WERI-Rb-1 (cell line): Measurements from ENCODE around the gene GIGYF2.

Source experiments
- DNase-seq: peaks from one replicate; pipeline ENCODE4 v3.0.0-alpha.2; 2020
- H3K27ac ChIP-seq: fragments of 250-450 bp; sonication (Bioruptor Pico); 2 replicates; pipeline ENCODE4 v1.5.1; 2020; ENCODE audit warnings: mild to moderate bottlenecking, moderate library complexity
- H3K27me3 ChIP-seq: fragments of 250-450 bp; sonication (Bioruptor Pico); 2 replicates; pipeline ENCODE4 v1.5.1; 2021; ENCODE audit warnings: mild to moderate bottlenecking, low read depth, moderate library complexity; ENCODE audit not compliant: insufficient read depth, severe bottlenecking
- H3K36me3 ChIP-seq: fragments of 250-450 bp; sonication (Bioruptor Pico); 2 replicates; pipeline ENCODE4 v1.5.1; 2020; ENCODE audit warnings: mild to moderate bottlenecking, moderate library complexity
- H3K4me3 ChIP-seq: 2 replicates; pipeline ENCODE4 v1.5.1; 2011; ENCODE audit warnings: low read depth, mild to moderate bottlenecking, control low read depth, low read length
- H3K9me3 ChIP-seq: fragments of 250-450 bp; sonication (Bioruptor Pico); 2 replicates; pipeline ENCODE4 v1.5.1; 2021; ENCODE audit warnings: mild to moderate bottlenecking, moderate library complexity; ENCODE audit not compliant: severe bottlenecking
- TF ChIP-seq, protein P1 (sequence below): IDR thresholded peaks from 2 replicates; pipeline ENCODE4 v1.5.1; 2011; ENCODE audit warnings: low read depth, mild to moderate bottlenecking, control low read depth, inconsistent platforms, low read length

The GIGYF2 gene

DNA sequence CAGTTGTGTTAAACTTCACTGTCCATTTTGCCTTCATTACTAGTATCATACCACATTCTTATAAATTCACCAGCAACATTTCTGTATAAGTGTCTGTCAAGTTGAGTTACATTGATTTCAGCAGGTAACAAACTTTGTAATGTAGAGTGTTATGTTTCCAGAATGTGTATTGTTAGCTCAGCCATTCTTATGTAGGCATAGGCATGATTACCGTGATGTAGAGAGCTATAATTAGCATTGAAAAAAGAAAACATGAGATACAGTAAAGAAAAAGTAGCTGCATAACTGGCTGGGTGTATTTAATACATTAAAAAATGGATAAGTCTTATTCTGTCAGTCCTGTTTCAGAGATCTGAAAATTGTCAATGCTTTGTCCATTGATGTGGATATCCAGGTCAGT lies 70.7 kb downstream of the GIGYF2 start:
- Histone ChIP-seq H3K27ac (no peak overlapping the region), H3K27me3 (no peaks in the 10 kb centered on the region), H3K4me3 (no peak overlapping the region), H3K36me3 (peaks cover 35% of the 10 kb centered on the region), H3K9me3 (no peaks in the 10 kb centered on the region)
- TF ChIP-seq, protein P1, sequence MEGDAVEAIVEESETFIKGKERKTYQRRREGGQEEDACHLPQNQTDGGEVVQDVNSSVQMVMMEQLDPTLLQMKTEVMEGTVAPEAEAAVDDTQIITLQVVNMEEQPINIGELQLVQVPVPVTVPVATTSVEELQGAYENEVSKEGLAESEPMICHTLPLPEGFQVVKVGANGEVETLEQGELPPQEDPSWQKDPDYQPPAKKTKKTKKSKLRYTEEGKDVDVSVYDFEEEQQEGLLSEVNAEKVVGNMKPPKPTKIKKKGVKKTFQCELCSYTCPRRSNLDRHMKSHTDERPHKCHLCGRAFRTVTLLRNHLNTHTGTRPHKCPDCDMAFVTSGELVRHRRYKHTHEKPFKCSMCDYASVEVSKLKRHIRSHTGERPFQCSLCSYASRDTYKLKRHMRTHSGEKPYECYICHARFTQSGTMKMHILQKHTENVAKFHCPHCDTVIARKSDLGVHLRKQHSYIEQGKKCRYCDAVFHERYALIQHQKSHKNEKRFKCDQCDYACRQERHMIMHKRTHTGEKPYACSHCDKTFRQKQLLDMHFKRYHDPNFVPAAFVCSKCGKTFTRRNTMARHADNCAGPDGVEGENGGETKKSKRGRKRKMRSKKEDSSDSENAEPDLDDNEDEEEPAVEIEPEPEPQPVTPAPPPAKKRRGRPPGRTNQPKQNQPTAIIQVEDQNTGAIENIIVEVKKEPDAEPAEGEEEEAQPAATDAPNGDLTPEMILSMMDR, result no peak
- no peak for DNase-seq

DNA sequence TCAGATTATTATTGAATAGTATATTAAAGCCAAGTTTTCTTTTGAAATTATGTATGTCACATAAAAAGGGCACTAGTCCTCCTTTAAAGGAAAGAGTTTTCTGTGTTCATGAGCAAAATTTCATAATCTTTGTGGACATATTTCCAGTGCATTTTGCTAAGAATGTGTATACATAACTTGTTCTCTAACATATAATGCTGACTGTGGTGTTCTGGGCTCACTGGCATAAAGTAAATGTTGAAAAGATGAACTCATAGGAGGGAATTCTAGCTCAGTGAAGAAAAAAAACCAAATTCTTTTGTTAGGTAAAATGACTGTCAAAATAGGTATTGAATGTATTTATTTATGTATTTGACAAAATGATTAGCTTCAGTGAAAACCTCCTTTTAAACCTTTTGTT lies 73.1 kb downstream of the GIGYF2 start:
- TF ChIP-seq, protein P1, result no peak
- Histone ChIP-seq H3K9me3 (no peaks in the 10 kb centered on the region), H3K27ac (no peak overlapping the region), H3K36me3 (peaks cover 21% of the 10 kb centered on the region), H3K27me3 (no peaks in the 10 kb centered on the region), H3K4me3 (no peak overlapping the region)
- DNase-seq, result no peak

DNA sequence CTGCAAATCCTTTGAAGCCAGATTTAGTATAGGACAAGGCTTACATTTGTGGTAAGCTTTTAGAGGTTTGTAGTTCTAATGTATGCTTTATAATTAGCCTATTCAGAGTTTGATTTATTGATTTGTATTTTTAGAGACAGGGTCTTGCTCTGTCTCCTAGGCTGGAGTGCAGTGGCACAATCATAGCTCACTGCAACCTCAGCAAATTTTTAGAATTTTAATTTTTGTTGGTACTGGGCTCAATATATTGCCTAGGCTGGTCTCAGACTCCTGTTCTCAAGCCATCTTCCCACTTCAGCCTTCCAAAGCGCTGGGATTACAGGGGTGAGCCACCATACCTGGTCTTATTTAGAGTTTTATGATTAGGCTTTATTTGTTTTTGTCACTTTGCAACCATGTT lies 74.7 kb downstream of the GIGYF2 start:
- Histone ChIP-seq H3K9me3 (no peaks in the 10 kb centered on the region), H3K27ac (no peak overlapping the region), H3K36me3 (peaks cover 15% of the 10 kb centered on the region), H3K4me3 (no peak overlapping the region), H3K27me3 (no peaks in the 10 kb centered on the region)
- TF ChIP-seq, protein P1, result no peak
- no peak for DNase-seq

DNA sequence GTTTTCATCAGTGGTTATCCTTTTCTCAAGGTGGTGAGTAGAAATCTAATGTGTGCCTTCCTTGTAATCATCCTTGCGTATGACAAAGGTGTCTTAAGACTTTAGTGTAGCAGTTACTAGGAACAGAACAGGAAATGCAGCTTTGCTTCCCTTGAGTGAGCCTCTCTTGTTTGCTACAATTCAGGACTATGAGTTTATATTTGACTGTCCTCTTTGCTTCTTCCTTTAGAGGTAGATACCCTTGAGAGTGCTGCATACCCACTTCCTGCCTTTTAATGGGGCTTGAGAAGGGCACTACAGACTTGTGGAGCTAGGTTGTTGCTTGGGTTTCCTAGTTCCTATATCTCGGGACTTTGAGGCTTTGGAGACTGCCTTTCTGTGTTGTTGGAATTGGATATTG lies 75.4 kb downstream of the GIGYF2 start:
- Histone ChIP-seq H3K9me3 (no peaks in the 10 kb centered on the region), H3K36me3 (peaks cover 15% of the 10 kb centered on the region), H3K4me3 (no peak overlapping the region), H3K27me3 (no peaks in the 10 kb centered on the region), H3K27ac (no peak overlapping the region)
- TF ChIP-seq, protein P1, result no peak
- DNase-seq, result no peak

DNA sequence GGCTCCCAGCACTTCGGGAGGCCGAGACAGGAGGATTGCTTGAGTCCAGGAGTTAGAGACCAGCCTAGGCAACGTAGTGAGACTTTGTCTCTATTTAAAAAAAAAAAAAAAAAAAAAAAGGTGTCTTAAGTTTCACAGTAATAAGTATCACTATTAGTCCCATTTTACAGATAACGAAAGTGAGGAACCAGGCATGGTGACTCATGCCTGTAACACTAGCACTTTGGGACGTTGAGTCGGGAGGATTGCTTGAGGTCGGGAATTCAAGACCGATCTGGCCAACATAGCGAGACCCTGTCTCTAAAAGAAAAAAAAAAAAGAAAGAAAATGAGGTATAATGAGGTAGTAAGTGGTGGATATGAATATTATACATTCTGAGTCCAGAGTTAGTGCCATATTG lies 76.7 kb downstream of the GIGYF2 start:
- H3K4me3 ChIP-seq, result no peak overlapping the region
- DNase-seq, result no peak
- no peaks in the 10 kb centered on the region for H3K27me3 ChIP-seq
- TF ChIP-seq, protein P1, result no peak
- H3K36me3 ChIP-seq, result peaks cover 6% of the 10 kb centered on the region; the same call in 1 of the 2 replicates
- H3K27ac ChIP-seq, result no peak overlapping the region
- no peaks in the 10 kb centered on the region for H3K9me3 ChIP-seq

GRCh38 chr2:232776435-232776834 lies 79.3 kb downstream of the GIGYF2 start, which contains the start of gene KCNJ13:
Gene KCNJ13, minus strand, starts transcription at chr2:232776565. Its CDS starts 5,203 bp downstream, at chr2:232771362.
- no peaks in the 10 kb centered on the region for H3K9me3 ChIP-seq
- no peaks in the 10 kb centered on the region; the same call in 1 of the 2 replicates for H3K36me3 ChIP-seq
- no peak for DNase-seq
- H3K27me3 ChIP-seq, result no peaks in the 10 kb centered on the region
- H3K27ac ChIP-seq, result no peak within 1 kb of the TSS
- H3K4me3 ChIP-seq, result no peak within 1 kb of the TSS
- TF ChIP-seq, protein P1, result no peak
